Measurements from ENCODE around the gene MKRN2. TPM values are rescaled to one million over a fixed set of nuclear protein-coding genes. Genes with fewer than 3 reads are reported as not detected.
"Not testable (repeated sequence)": the region's sequence is repeated elsewhere in the genome, so short reads cannot be mapped to it uniquely, and the experiment has no call there.

Gene MKRN2
- total RNA-seq, 1 experiment from 2014 or later = 27.9 TPM

GRCh38 chr3:12630292-12630691 is 73.4 kb downstream of the MKRN2 start:
- H4K20me1 ChIP-seq (ENCODE audit: insufficient read depth) = peaks cover 11% of the 10 kb centered on the region; the same call in 1 of the 2 replicates
- H3K4me3 ChIP-seq (replicated peaks in 1 of 2; ENCODE audit: low read depth in 1 of 2, low read length in 2 of 2) = no peak overlapping the region
- no peak overlapping the region for H2AFZ ChIP-seq (ENCODE audit: low read depth, low read length, poor library complexity, severe bottlenecking)
- no peaks in the 10 kb centered on the region; a peak in 1 of 4 replicates for H3K36me3 ChIP-seq (ENCODE audit: control insufficient read depth in 1 of 2, insufficient read depth in 2 of 2, low read length in 2 of 2)
- H3K9me2 ChIP-seq (ENCODE audit: insufficient read depth) = no peaks in the 10 kb centered on the region
- ChIA-PET RAD21 (ENCODE audit: low non-redundant PET in 1 of 2, low total read pairs in 2 of 2, uncharacterized antibody in 2 of 2, unreplicated experiment in 2 of 2) (no interaction called here), CTCF (no interaction called here), POLR2A (no interaction called here)
- DNase-seq (ENCODE audit: low read depth, low spot score) = no peak
- H3K4me2 ChIP-seq (ENCODE audit: low read length) = no peak overlapping the region
- H3K79me2 ChIP-seq (ENCODE audit: insufficient read depth, low read length) = peaks cover 97% of the 10 kb centered on the region
- intact Hi-C loops (cut with micrococcal nuclease) = no loop called here
- BruUV-seq (replicated peaks) = no TSS peak
- TF ChIP-seq ELF1 (IDR thresholded peaks at IDR 0.05; ENCODE audit: borderline replicate concordance, low read depth) (no peak), CBX3 (IDR thresholded peaks at IDR 0.05; ENCODE audit: low read depth) (no peak), YY1 (IDR thresholded peaks at IDR 0.05; ENCODE audit: extremely low read depth, insufficient replicate concordance, low read depth, low read length) (no peak), MAX (IDR thresholded peaks at IDR 0.05) (no peak), RAD21 (IDR thresholded peaks at IDR 0.05; ENCODE audit: low read depth) (no peak), JUND (IDR thresholded peaks at IDR 0.05) (no peak), CTCF (IDR thresholded peaks at IDR 0.05 in 2 of 3, conservative IDR thresholded peaks at IDR 0.05 in 1 of 3; ENCODE audit: borderline replicate concordance in 1 of 3, insufficient read depth in 1 of 3, low read depth in 2 of 3, low read length in 2 of 3) (no peak), ZFX (IDR thresholded peaks at IDR 0.05) (no peak), CEBPB (IDR thresholded peaks at IDR 0.05; ENCODE audit: low read depth) (no peak), SRF (IDR thresholded peaks at IDR 0.05; ENCODE audit: low read depth) (no peak), FOSL1 (IDR thresholded peaks at IDR 0.05; ENCODE audit: low read depth) (no peak), SP1 (IDR thresholded peaks at IDR 0.05; ENCODE audit: low read depth) (no peak), TCF7L2 (IDR thresholded peaks at IDR 0.05; ENCODE audit: borderline replicate concordance, extremely low read depth, insufficient read depth, insufficient read length) (no peak), EZH2 (IDR thresholded peaks at IDR 0.05) (no peak), POLR2A (IDR thresholded peaks at IDR 0.05; ENCODE audit: borderline replicate concordance, extremely low read depth, insufficient read depth, insufficient read length) (no peak), EGR1 (IDR thresholded peaks at IDR 0.05; ENCODE audit: low read depth) (no peak), SIN3A (IDR thresholded peaks at IDR 0.05; ENCODE audit: low read depth) (no peak)
- H3K9me3 ChIP-seq (ENCODE audit: control insufficient read depth in 1 of 2, insufficient read depth in 1 of 2, low read depth in 1 of 2, low read length in 2 of 2) = no peaks in the 10 kb centered on the region
- H3K4me1 ChIP-seq (ENCODE audit: control insufficient read depth in 1 of 2, insufficient read depth in 2 of 2, low read length in 2 of 2) = peaks cover 14 to 33% of the 10 kb centered on the region in 2 experiments
- no peak for ATAC-seq
- no peaks in the 10 kb centered on the region for H3K27me3 ChIP-seq (ENCODE audit: insufficient read depth, low read length)
- no peak overlapping the region for H3K27ac ChIP-seq (ENCODE audit: low read depth, low read length)
- H3K9ac ChIP-seq (ENCODE audit: low read length) = no peak overlapping the region

- H3K27me3 ChIP-seq (ENCODE audit: insufficient read depth, low read length); H3K9me2 ChIP-seq (ENCODE audit: insufficient read depth); H3K36me3 ChIP-seq (ENCODE audit: control insufficient read depth in 1 of 2, insufficient read depth in 2 of 2, low read length in 2 of 2); RAD21 ChIA-PET (ENCODE audit: low non-redundant PET in 1 of 2, low total read pairs in 2 of 2, uncharacterized antibody in 2 of 2, unreplicated experiment in 2 of 2); CTCF ChIA-PET; ATAC-seq; H2AFZ ChIP-seq (ENCODE audit: low read depth, low read length, poor library complexity, severe bottlenecking); H3K9me3 ChIP-seq (ENCODE audit: control insufficient read depth in 1 of 2, insufficient read depth in 1 of 2, low read depth in 1 of 2, low read length in 2 of 2); H3K4me3 ChIP-seq (replicated peaks in 1 of 2; ENCODE audit: low read depth in 1 of 2, low read length in 2 of 2); intact Hi-C loops (cut with micrococcal nuclease); DNase-seq (ENCODE audit: low read depth, low spot score); POLR2A ChIA-PET; H3K9ac ChIP-seq (ENCODE audit: low read length); BruUV-seq (replicated peaks); H3K27ac ChIP-seq (ENCODE audit: low read depth, low read length); H3K4me2 ChIP-seq (ENCODE audit: low read length): not testable (repeated sequence)
- peaks cover 11% of the 10 kb centered on the region; the same call in 1 of the 2 replicates for H4K20me1 ChIP-seq (ENCODE audit: insufficient read depth)
- peaks cover 93% of the 10 kb centered on the region for H3K79me2 ChIP-seq (ENCODE audit: insufficient read depth, low read length)
- peaks cover 14 to 29% of the 10 kb centered on the region in 2 experiments for H3K4me1 ChIP-seq (ENCODE audit: control insufficient read depth in 1 of 2, insufficient read depth in 2 of 2, low read length in 2 of 2)
Measured at GRCh38 chr3:12630843-12631242, 74.0 kb downstream of the MKRN2 start.

Measured in HCT116 (cell line).